NCI-H2107 (cell line): Measurements from ENCODE around the gene ATP10A.

Source experiments
- DNase-seq: peaks from one replicate; lab custom pipeline; 2025; lab: John Stamatoyannopoulos, UW

Gene ATP10A

GRCh38 chr15:25679492-25679891 is 183.6 kb downstream of the ATP10A start:
- DNase-seq, result no peak

- DNase-seq, result no peak
Measured at GRCh38 chr15:25678500-25678855, 184.6 kb downstream of the ATP10A start.

- no peak for DNase-seq
Measured at GRCh38 chr15:25677719-25678499, 185.2 kb downstream of the ATP10A start.

GRCh38 chr15:25676070-25676469 is 187.1 kb downstream of the ATP10A start:
- no peak for DNase-seq

- no peak for DNase-seq
Measured at GRCh38 chr15:25675396-25675795, 187.7 kb downstream of the ATP10A start.

GRCh38 chr15:25674913-25675312 is 188.2 kb downstream of the ATP10A start:
- no peak for DNase-seq

- no peak for DNase-seq
Measured at GRCh38 chr15:25673972-25674371, 189.2 kb downstream of the ATP10A start.

- DNase-seq, result no peak
Measured at GRCh38 chr15:25673351-25673750, 189.8 kb downstream of the ATP10A start.

GRCh38 chr15:25671132-25671531 is 192.0 kb downstream of the ATP10A start:
- DNase-seq, result no peak

- no peak for DNase-seq
Measured at GRCh38 chr15:25670621-25671020, 192.5 kb downstream of the ATP10A start.

- DNase-seq, result no peak
Measured at GRCh38 chr15:25670025-25670554, 193.0 kb downstream of the ATP10A start.

- DNase-seq, result no peak
Measured at GRCh38 chr15:25668901-25669300, 194.2 kb downstream of the ATP10A start.

GRCh38 chr15:25668236-25668795 is 194.8 kb downstream of the ATP10A start:
- no peak for DNase-seq

GRCh38 chr15:25667829-25668228 is 195.3 kb downstream of the ATP10A start:
- DNase-seq, result no peak

GRCh38 chr15:25665913-25666312 is 197.2 kb downstream of the ATP10A start:
- no peak for DNase-seq

GRCh38 chr15:25664761-25665160 is 198.4 kb downstream of the ATP10A start:
- no peak for DNase-seq

GRCh38 chr15:25663515-25663914 is 199.6 kb downstream of the ATP10A start:
- DNase-seq, result no peak

- DNase-seq, result no peak
Measured at GRCh38 chr15:25661898-25662297, 201.2 kb downstream of the ATP10A start.

GRCh38 chr15:25659251-25659650 is 203.9 kb downstream of the ATP10A start:
- DNase-seq, result no peak

GRCh38 chr15:25658560-25658959 is 204.6 kb downstream of the ATP10A start:
- no peak for DNase-seq

- DNase-seq, result no peak
Measured at GRCh38 chr15:25655207-25655948, 207.7 kb downstream of the ATP10A start.

- DNase-seq, result no peak
Measured at GRCh38 chr15:25653371-25653770, 209.8 kb downstream of the ATP10A start.

- no peak for DNase-seq
Measured at GRCh38 chr15:25652704-25653103, 210.4 kb downstream of the ATP10A start.
